Ovary (tissue), 9 donors: ENCODE results near the gene LRRC61. TPM values are rescaled to one million over a fixed set of nuclear protein-coding genes. Genes with fewer than 3 reads are reported as not detected.

Experiments used
- DNase-seq, 5 donors: peaks; one replicate each; pipeline ENCODE4 v3.0.0-alpha.2; 2019 to 2020
- H3K27ac ChIP-seq, 2 donors: fragments of 200-600 bp; one replicate each; pipeline versions ENCODE4 v1.5.1 to v1.8.0; 2019 to 2022
- H3K27me3 ChIP-seq: fragments of 200-600 bp; one replicate; pipeline ENCODE4 v1.8.0; 2022
- H3K36me3 ChIP-seq: fragments of 200-600 bp; sonication (generic); one replicate; pipeline ENCODE4 v1.5.1; 2019
- H3K4me1 ChIP-seq: one replicate; pipeline ENCODE4 v1.8.1; 2013; ENCODE audit warnings: mild to moderate bottlenecking, moderate library complexity; ENCODE audit not compliant: insufficient read depth
- H3K4me3 ChIP-seq: fragments of 200-600 bp; sonication (generic); one replicate; pipeline ENCODE4 v1.5.1; 2017
- H3K9me3 ChIP-seq, 2 donors: fragments of 200-600 bp in 1 of 2; sonication (generic) in 1 of 2; one replicate each; pipeline versions ENCODE4 v1.5.1 to v1.8.1; 2013 to 2019; ENCODE audit warnings: mild to moderate bottlenecking in 1 of 2, moderate library complexity in 1 of 2
- EP300 ChIP-seq: sonication (generic); formaldehyde crosslinking; IDR thresholded peaks from one replicate; pipeline ENCODE4 v1.6.1; 2017; ENCODE audit warnings: antibody characterized with exemption
- POLR2A ChIP-seq: fragments of 450-650 bp; IDR thresholded peaks from one replicate; pipeline ENCODE4 v1.6.1; 2017; ENCODE audit warnings: antibody characterized with exemption, mild to moderate bottlenecking, moderate library complexity
- WGBS, 3 donors: extraction: QIAGEN DNeasy Blood & Tissue Kit in 1 of 3; methylation state at CpG; one replicate each; pipeline versions ENCODE4 v1.1.5 to v1.1.7; 2013 to 2017; 5-methylcytosine and 5-hydroxymethylcytosine counted together
- intact Hi-C, 4 donors: fragments of 100-400 bp; cut with DNase I; formaldehyde crosslinking; loops; one replicate each; pipeline versions ENCODE4 v1.11.0 to v1.15.1; 2022 to 2023
- polyA plus RNA-seq, 2 donors: library from polyadenylated mRNA; stranded (reverse); fragments of 200-250 nt in 1 of 2; fragments of 350-450 nt in 1 of 2; fragmentation: Illumina TruSeq in 1 of 2; extraction: RNeasy Lipid Tissue Mini Kit (QIAGEN cat#74804) in 1 of 2; gene quantifications; one replicate each; pipeline ENCODE4 v1.2.3, GENCODE V29; 2013 to 2014
- total RNA-seq, 7 donors: library from RNA; depleted of rRNA in 2 of 7; stranded (reverse); fragments of >200 nt in 2 of 7; fragmentation: NEBNext Ultra II Directional in 3 of 7; extraction: Animal tissue kit (Norgen Biotek cat#: 25700) in 3 of 7; gene quantifications; one replicate each; pipeline versions ENCODE4 v1.1.0 to v1.2.4, GENCODE V29; 2016 to 2023
- TF ChIP-seq, protein P1 (sequence below), 3 donors: fragments of 450-650 bp in 2 of 3; fragments of 200-600 bp in 1 of 3; IDR thresholded peaks; one replicate each; pipeline versions ENCODE4 v1.5.1 to v1.8.0; 2016 to 2022; ENCODE audit warnings: antibody characterized with exemption in 3 of 3, mild to moderate bottlenecking in 1 of 3
- donor health status: DM: no; HTN: no; CAD: no; lungs with moderate emphysema.
- donor health status: DM: no; HTN: no; CAD: no.
- donor health status: Bipolar disorder and iron deficiency.
- donor health status: DM: yes; HTN: yes; CAD: no.
- donor health status: DM: no; HTN: no; CAD: no.
- donor health status: DM: yes; HTN: yes; CAD: no.

LRRC61 gene
- total and polyA plus RNA-seq, 9 donors = 3.0 to 34.9 (median 25.2) TPM

DNA sequence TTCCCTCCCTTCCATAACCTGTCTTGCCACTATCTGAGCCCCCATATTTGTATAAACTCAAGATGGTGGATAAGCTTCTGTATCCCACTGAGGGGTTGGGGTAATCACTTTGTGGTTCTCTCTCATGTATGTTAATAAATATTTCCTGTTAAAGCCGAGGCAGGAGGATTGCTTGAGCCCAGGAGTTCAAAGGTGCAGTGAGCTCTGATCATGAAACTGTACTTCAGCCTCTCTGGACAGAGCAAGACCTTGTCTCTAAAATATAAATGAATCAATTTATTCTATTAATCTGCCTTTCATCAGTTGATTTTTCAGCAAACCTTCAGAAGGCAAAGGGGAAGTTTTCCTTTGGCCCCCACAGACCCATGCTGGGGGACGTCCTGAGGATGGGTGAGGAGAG is 20.1 kb downstream of the LRRC61 start:
- peaks cover 12% of the 10 kb centered on the region for H3K4me1 ChIP-seq
- no peaks in the 10 kb centered on the region for H3K9me3 ChIP-seq
- intact Hi-C loops = loop anchor here in 1 of 4 donors (5.0 kb wide), 1 partner anchor 39 kb away; no protein-coding TSS in a partner anchor
- H3K4me3 ChIP-seq = no peak overlapping the region
- no peak overlapping the region for H3K27ac ChIP-seq
- WGBS, 3 donors = 89 to 92% (median 92%) methylated on average over 2 of the region's 2 CpGs
- DNase-seq = no peak
- TF ChIP-seq, protein P1, sequence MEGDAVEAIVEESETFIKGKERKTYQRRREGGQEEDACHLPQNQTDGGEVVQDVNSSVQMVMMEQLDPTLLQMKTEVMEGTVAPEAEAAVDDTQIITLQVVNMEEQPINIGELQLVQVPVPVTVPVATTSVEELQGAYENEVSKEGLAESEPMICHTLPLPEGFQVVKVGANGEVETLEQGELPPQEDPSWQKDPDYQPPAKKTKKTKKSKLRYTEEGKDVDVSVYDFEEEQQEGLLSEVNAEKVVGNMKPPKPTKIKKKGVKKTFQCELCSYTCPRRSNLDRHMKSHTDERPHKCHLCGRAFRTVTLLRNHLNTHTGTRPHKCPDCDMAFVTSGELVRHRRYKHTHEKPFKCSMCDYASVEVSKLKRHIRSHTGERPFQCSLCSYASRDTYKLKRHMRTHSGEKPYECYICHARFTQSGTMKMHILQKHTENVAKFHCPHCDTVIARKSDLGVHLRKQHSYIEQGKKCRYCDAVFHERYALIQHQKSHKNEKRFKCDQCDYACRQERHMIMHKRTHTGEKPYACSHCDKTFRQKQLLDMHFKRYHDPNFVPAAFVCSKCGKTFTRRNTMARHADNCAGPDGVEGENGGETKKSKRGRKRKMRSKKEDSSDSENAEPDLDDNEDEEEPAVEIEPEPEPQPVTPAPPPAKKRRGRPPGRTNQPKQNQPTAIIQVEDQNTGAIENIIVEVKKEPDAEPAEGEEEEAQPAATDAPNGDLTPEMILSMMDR (IDR thresholded peaks at IDR 0.05) = no peak
- TF ChIP-seq EP300 = no peak
- no peak for TF ChIP-seq POLR2A
- no peaks in the 10 kb centered on the region for H3K36me3 ChIP-seq
- no peaks in the 10 kb centered on the region for H3K27me3 ChIP-seq

DNA sequence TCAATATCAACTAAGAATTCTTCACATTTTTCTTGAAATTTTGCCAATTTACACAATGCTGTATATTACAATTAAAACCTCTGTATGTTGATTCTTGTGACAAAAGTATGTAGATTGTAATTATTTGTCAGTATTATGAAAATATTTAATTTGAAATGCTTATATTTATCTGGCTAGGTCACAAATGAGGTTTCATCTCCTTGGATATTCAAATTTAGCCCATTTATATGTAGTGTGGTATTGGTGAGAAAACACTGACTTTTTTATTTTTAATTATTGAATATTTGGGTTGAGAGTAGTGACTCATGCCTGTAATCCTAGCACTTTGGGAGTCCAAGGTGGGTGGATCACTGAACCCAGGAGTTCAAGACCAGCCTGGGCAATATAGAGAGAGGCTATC is 21.1 kb downstream of the LRRC61 start:
- Histone ChIP-seq H3K27ac (no peak overlapping the region), H3K27me3 (no peaks in the 10 kb centered on the region), H3K4me1 (peaks cover 7% of the 10 kb centered on the region), H3K36me3 (no peaks in the 10 kb centered on the region), H3K4me3 (no peak overlapping the region), H3K9me3 (no peaks in the 10 kb centered on the region)
- TF ChIP-seq EP300 = no peak
- TF ChIP-seq, protein P1 (IDR thresholded peaks at IDR 0.05) = no peak
- TF ChIP-seq POLR2A = no peak
- intact Hi-C loops = loop anchor here in 1 of 4 donors (5.0 kb wide), 1 partner anchor 38 kb away; no protein-coding TSS in a partner anchor
- no peak for DNase-seq

DNA sequence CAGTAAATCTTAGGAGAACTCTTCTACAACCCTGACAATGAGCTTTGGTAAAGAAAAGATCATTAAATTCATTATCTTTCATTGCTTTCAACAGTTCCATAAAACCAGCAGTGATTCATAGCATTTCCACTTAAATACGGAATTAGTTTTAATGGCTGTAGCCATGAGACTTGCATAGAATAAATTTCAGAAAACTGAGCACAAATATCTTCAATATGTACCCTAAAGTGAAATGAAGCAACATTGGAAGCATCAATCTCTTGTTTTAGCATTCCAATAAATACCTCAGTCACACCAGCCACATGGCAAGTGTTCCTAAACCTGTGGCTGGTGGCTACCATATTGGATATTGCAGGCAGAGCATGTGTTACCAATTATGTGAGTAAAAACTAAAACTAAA is 21.9 kb downstream of the LRRC61 start:
- H3K9me3 ChIP-seq = no peaks in the 10 kb centered on the region
- no peak for DNase-seq
- no peaks in the 10 kb centered on the region for H3K27me3 ChIP-seq
- H3K4me3 ChIP-seq = no peak overlapping the region
- no peaks in the 10 kb centered on the region for H3K36me3 ChIP-seq
- H3K4me1 ChIP-seq = peaks cover 2% of the 10 kb centered on the region
- TF ChIP-seq, protein P1 (IDR thresholded peaks at IDR 0.05) = no peak
- TF ChIP-seq POLR2A (no peak), EP300 (no peak)
- H3K27ac ChIP-seq = no peak overlapping the region
- WGBS, 3 donors = 62 to 74% (median 62%) methylated on average over 1 of the region's 1 CpG
- intact Hi-C loops = no loop called here

DNA sequence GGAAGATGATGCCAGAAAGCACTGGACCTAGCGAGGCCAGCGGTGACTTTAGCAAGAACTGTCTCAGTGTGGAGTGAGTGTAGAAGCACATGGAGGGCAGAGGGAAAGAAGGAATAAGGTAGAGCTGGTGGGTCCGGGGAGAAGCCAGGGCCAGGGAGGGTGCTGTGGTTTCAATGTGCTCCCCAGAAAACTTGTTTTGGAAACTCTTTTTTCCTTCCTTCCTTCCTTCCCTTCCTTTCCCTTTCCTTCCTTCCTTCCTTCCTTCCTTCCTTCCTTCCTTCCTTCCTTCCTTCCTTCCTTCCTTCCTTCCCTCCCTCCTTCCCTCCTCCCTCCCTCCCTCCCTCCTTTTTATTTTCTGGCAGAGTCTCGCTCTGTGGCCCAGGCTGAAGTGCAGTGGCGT is 23.8 kb downstream of the LRRC61 start:
- no peak overlapping the region for H3K4me3 ChIP-seq
- no peaks in the 10 kb centered on the region for H3K27me3 ChIP-seq
- H3K36me3 ChIP-seq = no peaks in the 10 kb centered on the region
- intact Hi-C loops = no loop called here
- no peaks in the 10 kb centered on the region for H3K9me3 ChIP-seq
- DNase-seq = no peak
- peaks cover under 1% of the 10 kb centered on the region for H3K4me1 ChIP-seq
- TF ChIP-seq POLR2A (no peak), EP300 (no peak)
- TF ChIP-seq, protein P1 (IDR thresholded peaks at IDR 0.05) = no peak
- 89 to 95% (median 92%) methylated on average over 5 of the region's 5 CpGs for WGBS, 3 donors
- H3K27ac ChIP-seq = no peak overlapping the region
